Hepatic stellate cell (primary cell): Measurements from ENCODE around the gene SCN4A.
A peak's percentile ranks its signal among the peaks of the same experiment; 100 is the strongest.
"Not testable (repeated sequence)": the region's sequence is repeated elsewhere in the genome, so short reads cannot be mapped to it uniquely, and the experiment has no call there.

Experiments
- DNase-seq: peaks from one replicate; pipeline ENCODE4 v3.0.0; 2011; ENCODE audit warnings: low spot score

SCN4A gene

DNA sequence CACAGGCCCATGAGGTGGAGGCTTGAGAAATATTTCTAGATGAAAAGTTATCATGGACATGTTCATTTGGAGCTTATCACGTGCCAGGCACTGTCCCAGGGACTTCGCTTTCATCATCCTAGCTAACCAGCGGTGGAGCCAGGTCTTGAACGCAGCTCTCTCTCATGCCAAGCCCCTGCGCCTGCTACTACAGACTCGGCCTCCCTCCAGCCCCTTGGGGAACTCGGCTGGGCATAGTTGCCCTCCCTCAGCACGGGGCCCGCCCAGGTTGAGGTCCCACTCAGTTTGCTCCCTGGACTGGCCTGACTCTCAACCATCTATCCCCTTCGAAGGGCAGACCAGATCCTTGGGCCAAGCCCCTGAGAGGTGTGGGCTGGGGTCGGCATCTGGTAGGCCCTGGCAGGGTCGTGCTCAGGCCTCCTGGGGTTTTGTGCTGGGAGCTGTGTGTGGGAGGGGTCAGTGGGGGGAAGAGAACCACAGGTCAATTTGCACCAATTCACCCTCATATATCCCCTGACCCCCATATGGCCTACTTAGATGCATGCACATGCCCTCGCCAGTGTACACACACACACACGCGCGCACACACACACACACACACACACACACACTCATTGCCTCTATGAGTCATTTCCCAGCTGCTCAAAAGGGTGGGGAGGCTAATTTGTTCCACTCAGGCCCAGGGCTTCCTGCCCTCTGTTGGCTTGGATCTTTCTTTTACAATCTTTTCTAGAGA, 12.1 kb upstream of the SCN4A start:
- DNase-seq = peak; percentile 84

DNA sequence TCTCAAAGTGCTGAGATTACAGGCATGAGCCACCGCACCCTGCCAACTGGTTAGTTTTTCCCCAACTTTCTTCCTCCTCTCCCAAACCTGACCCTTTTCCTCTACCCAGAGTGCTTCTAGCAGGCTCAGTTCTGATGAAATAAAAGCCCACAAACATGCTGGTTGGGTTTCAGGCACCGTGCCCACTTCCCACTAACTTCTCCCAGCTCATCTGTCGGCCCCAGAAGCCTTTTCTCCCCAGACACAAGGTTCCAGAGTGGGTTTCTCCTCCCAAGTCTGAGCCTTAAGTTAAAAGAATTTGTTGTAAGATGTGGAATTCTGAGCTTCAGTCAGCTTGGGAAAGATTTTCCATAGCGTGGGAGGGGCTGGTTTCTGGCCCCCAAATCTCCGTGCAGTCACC, 11.5 kb upstream of the SCN4A start:
- DNase-seq = no peak

GRCh38 chr17:63983320-63983719, 10.6 kb upstream of the SCN4A start:
- no peak for DNase-seq

DNA sequence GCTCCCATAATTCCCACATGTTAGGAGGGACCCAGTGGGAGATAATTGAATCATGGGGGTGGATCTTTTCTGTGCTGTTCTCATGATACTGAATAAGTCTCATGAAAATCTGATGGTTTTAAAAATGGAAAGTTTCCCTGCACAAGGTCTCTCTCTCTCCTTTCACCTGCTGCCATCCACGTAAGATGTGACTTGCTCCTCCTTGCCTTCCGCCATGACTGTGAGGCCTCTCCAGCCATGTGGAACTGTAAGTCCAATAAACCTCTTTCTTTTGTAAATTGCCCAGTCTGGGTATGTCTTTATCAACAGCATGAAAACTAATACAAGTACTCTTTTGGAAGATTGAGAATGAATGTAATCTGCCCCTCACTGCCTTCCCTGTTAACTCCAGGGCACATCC, 9.9 kb upstream of the SCN4A start:
- DNase-seq = not testable (repeated sequence)

- DNase-seq = no peak
Observed at GRCh38 chr17:63978272-63979200, 5.8 kb upstream of the SCN4A start.

GRCh38 chr17:63976702-63977101, 4.0 kb upstream of the SCN4A start:
- DNase-seq = no peak

GRCh38 chr17:63975541-63976092, 2.9 kb upstream of the SCN4A start:
- no peak for DNase-seq

GRCh38 chr17:63974594-63975192, 2.0 kb upstream of the SCN4A start:
- peak; percentile 72 for DNase-seq

DNA sequence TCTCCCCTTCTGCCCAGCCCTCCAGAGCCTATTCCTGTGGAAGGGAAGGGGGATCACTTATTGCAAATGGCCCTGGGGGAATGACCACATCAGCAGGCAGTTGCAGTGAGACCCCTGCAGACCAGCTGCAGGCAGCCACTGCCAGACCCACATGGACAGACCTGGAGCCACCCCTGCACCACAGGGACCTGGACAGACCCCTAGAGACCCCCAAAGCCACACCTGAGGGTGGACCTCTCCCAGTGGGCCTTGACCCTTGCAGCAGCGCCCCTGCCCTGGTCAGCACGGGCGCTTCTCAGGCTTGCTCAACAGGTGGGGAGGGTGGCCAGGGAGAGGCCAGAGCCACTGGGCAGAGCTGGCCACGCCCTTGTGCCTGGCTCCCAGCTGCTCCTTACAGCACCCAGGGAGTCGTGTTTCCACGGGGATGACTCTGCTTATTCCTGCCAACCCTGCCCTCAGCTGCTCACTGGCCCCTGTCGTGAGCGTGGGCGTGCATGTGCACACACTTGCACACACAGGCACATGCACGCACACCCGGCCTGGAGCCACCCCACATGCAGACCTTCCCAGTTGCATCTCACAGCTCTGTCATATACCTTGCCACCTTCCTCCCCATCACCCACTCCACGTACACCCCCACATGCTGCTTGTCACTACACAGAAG, 1.3 kb upstream of the SCN4A start:
- DNase-seq = peak; percentile 48

DNA sequence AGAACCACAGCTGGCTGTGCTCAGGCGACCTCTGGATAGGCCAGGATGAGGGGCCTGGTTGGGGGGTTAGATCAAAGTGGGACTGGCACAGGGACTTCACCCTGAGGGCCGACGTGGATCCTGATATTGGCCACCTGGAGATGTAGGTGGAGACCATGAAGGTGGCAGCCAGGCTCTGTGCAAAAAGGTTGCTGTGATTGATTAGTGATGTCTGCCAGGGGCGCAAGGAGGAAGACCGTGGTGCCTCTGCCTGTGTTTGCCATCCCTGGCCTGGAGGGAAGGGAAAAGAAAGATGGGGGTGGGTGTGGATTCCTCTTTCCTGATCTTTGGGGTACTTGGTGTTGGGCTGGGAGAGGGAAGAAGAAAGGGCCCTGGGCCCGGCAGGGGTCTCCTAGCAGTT, 529 bp upstream of the SCN4A start:
- no peak for DNase-seq

DNA sequence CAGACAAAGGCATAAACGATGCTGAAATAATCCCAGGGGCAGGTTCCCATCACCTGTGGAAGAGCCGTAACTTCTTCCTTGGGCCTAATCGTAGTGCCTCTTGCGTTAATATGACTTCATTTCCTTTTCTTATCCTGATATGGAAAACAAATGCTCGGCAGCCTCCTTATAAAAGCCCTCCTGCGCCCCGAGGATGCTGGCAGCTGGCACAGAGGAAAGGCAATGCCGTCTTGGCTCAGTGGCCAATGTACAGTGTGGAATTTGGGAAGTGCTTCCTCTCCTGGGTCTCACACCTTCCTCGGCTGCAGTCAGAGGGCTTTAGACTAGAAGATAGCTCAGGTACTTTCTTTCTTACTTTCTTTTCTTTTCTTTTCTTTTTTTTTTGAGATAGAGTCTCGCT, 3.4 kb downstream of the SCN4A start:
- DNase-seq = no peak

GRCh38 chr17:63967953-63968352, 4.8 kb downstream of the SCN4A start:
- DNase-seq = no peak

- DNase-seq = no peak
Observed at GRCh38 chr17:63966646-63967264, 6.0 kb downstream of the SCN4A start.

DNA sequence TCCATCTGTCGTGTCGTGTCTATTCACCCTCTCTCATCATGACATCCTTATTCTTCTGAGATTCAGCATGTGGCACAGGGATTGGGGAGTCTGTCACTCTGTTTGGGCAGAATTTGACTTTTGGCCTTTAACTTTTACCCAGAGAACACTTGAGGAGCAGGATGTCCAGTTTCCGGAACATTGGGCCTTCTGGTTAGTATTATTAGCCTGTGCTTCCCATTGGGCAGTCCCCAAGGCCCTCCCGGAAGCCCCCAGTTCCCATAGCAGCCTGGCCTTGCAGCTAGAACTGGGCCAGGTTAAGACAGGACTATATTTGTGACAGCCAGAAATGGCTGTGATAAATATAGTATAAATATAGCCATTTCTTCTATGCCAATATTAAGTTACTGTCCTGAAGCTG, 9.6 kb downstream of the SCN4A start:
- DNase-seq = no peak

DNA sequence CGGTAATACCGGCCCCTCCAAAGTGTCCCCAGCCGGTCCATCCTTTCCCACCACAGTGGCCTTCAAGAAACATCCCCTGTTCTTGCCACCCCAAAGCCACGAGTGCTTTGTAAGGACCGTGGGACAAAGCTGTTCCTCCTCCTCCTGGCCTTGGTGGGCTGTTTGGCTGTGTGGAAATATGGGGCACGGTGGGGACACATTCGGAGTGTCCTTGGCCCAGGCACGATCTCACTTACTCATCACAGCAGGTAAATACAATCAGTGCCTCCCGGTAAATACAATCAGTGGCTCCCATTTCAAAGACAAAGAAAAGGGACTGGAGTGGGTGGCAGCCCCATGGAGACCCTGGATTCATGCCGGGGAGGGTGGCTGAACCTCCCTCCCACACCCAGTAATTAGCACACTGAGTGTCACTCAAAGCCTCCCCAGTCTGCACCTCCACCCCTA, 10.4 kb downstream of the SCN4A start:
- DNase-seq = no peak

GRCh38 chr17:63961355-63962212, 11.1 kb downstream of the SCN4A start:
- DNase-seq = peak; percentile 62

DNA sequence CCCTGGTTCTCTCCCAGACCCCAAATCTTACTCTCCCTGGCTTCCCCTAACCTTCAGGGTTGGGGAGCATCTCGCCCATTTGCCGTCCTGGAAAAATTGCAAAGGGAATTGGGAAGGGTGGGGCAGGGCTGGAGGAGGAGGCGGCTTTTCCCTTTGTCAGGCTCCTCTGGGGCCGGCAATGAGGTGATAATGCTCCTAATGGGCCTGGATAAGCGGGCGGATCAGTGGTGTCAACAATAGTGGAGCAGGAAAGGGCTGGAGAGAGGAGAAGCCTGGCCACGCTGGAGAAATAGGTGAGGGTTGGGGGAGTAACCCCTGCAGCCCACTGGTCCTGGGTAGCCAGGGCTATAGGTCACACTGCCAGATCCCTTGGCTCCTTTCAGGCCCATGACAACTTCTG, 12.3 kb downstream of the SCN4A start:
- no peak for DNase-seq

DNA sequence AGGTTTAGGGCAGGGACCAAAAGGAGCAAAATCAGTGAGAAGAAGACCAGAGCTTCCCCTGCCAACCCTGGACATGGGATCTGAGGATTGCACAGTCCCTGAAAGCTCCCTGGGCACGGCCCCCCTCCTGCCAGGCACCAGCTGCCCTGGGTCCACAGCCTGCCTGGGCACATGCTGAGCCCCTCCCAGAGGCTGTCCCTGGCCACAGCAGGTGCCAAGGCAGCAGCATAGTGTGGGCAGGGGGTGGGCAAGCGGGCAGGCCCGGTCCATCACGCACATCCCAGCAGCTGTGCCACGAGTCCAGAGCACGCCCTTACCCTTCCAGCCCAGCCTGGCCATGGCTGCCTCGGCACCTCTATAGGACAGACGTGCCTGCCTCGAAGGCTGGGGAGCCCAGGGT, 12.7 kb downstream of the SCN4A start:
- no peak for DNase-seq

DNA sequence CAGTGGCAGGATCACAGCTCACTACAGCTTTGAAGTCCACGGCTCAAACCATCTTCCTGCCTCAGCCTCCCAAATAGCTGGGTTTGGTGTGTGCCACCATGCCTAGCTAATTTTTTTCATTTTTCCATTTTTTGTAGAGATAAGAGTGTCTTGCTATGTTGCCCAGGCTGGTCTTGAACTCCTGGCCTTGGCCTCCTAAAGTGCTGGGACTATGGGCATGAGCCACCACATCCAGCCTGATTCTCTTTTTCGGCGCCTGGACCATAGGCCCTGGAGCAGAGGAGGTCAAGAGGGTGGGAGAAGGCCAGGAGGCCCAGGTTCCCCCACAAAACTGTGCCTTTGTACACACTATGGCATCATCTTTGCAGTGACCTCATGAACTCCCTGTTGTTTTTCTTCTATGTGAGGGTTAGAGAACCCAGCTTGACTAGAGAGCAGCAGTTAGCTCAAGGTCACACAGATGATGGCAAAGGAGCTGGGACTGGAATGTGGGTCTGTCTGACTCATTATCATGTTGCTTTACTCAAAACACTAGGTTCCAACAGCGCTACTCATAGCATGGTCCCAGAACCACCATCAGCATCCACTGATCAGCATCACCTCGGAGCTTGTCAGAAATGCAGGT, 16.3 kb downstream of the SCN4A start:
- DNase-seq = peak; percentile 65

- DNase-seq = no peak
Observed at GRCh38 chr17:63955791-63956190, 16.9 kb downstream of the SCN4A start.
